ENCODE results near the gene USP8. TPM values are rescaled to one million over a fixed set of nuclear protein-coding genes. Genes with fewer than 3 reads are reported as not detected.

The USP8 gene
- total RNA-seq, 2 donors from 2014 or later: 32.4 to 34.6 TPM

DNA sequence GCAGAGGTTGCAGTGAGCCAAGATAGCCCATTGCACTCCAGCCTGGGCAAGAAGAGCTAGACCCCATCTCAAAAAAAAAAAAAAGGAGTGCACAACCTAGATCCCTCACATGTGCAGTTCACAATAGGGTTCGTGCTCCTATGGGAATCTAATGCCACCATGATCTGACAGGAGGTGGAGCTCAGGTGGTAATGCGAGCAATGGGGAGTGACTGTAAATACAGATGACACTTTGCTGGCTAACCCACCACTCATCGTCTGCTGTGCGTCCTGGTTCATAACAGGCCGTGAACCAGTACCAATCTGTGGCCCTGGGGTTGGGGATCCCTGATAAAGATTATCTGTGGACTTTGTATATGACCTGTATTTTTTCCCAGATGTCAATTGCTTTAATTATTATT lies 16.7 kb downstream of the USP8 start:
- Histone ChIP-seq H3K9me3 (no peaks in the 10 kb centered on the region), H3K4me3 (no peak overlapping the region), H3K27ac (no peak overlapping the region), H3K4me1 (peaks cover 12% of the 10 kb centered on the region), H3K27me3 (no peaks in the 10 kb centered on the region), H3K36me3 (replicated peaks in 1 of 2; ENCODE audit: insufficient read depth in 1 of 2, low read depth in 2 of 2) (peaks cover 0 to 12% of the 10 kb centered on the region in 2 donors)
- no peak for DNase-seq
- intact Hi-C loops (cut with DNase I): no loop called here
- ATAC-seq: no peak
- WGBS, 2 donors: 77 to 81% methylated on average over 5 of the region's 5 CpGs
- TF ChIP-seq, protein P1, sequence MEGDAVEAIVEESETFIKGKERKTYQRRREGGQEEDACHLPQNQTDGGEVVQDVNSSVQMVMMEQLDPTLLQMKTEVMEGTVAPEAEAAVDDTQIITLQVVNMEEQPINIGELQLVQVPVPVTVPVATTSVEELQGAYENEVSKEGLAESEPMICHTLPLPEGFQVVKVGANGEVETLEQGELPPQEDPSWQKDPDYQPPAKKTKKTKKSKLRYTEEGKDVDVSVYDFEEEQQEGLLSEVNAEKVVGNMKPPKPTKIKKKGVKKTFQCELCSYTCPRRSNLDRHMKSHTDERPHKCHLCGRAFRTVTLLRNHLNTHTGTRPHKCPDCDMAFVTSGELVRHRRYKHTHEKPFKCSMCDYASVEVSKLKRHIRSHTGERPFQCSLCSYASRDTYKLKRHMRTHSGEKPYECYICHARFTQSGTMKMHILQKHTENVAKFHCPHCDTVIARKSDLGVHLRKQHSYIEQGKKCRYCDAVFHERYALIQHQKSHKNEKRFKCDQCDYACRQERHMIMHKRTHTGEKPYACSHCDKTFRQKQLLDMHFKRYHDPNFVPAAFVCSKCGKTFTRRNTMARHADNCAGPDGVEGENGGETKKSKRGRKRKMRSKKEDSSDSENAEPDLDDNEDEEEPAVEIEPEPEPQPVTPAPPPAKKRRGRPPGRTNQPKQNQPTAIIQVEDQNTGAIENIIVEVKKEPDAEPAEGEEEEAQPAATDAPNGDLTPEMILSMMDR (IDR thresholded peaks at IDR 0.05): no peak
- TF ChIP-seq POLR2A (IDR thresholded peaks at IDR 0.05): no peak

DNA sequence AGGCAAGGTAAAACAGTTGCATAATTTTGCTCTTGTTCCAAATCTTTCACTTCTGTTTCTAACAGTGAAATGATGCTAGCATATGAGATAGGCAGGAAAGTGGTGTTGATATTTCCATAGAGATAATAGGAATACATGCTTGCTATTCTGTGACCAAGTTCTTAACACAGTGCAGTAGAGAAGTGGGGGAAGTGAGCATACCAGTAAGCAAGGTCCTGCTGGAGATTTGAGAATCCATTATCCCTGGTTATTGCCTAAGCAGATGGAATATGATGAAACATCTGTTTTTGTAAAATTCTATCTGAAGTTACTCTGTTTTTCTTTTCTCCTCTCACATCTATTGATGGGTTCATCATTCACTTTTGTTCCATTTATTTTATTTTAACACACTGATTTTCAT lies 28.7 kb downstream of the USP8 start:
- DNase-seq: no peak
- no peak overlapping the region for H3K27ac ChIP-seq
- no peaks in the 10 kb centered on the region for H3K4me1 ChIP-seq
- TF ChIP-seq POLR2A (IDR thresholded peaks at IDR 0.05): no peak
- TF ChIP-seq, protein P1 (IDR thresholded peaks at IDR 0.05): no peak
- intact Hi-C loops (cut with DNase I): no loop called here
- ATAC-seq: no peak
- peaks cover 2 to 5% of the 10 kb centered on the region in 2 donors for H3K36me3 ChIP-seq (replicated peaks in 1 of 2; ENCODE audit: insufficient read depth in 1 of 2, low read depth in 2 of 2)
- H3K27me3 ChIP-seq: no peaks in the 10 kb centered on the region
- no peak overlapping the region for H3K4me3 ChIP-seq
- no peaks in the 10 kb centered on the region for H3K9me3 ChIP-seq

DNA sequence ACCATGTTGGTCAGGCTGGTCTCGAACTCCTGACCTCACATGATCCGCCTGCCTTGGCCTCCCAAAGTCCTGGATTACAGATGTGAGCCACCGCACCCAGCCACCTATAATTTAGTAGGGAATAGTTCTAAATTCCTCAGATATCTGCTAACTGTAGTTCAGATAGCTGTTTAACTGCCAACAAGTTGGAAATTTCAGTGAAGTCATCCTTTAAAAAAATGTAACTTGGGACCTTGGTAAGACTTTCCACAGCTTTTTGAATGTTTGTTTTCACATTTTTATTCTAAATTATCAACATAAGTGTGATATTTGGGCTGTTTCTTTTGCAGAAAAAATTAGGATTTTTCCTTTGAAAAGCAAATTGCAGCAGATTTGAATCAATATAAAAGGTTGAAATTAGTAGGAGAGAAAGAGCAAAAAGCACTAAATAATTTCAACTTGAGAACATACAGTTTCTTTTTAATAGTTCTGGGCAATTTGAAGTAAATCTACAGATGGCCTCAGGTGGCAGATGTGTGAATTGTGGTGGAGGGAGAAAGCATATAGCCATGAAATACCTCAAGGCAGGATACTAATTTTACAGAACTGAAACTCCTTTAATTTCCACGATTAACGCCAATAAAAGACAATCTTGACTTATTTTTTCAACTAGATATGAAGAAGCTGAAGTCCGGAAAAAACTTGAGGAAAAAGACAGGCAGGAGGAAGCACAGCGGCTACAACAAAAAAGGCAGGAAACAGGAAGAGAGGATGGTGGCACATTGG lies 34.3 kb downstream of the USP8 start:
- TF ChIP-seq POLR2A (IDR thresholded peaks at IDR 0.05): no peak
- TF ChIP-seq, protein P1 (IDR thresholded peaks at IDR 0.05): no peak
- Histone ChIP-seq H3K27me3 (no peaks in the 10 kb centered on the region), H3K27ac (no peak overlapping the region), H3K4me1 (peaks cover 2% of the 10 kb centered on the region), H3K9me3 (no peaks in the 10 kb centered on the region), H3K4me3 (no peak overlapping the region), H3K36me3 (replicated peaks in 1 of 2; ENCODE audit: insufficient read depth in 1 of 2, low read depth in 2 of 2) (peaks cover 5 to 11% of the 10 kb centered on the region in 2 donors)
- WGBS, 2 donors: 88 to 90% methylated on average over 7 of the region's 7 CpGs
- no peak for ATAC-seq
- DNase-seq: no peak
- intact Hi-C loops (cut with DNase I): no loop called here

DNA sequence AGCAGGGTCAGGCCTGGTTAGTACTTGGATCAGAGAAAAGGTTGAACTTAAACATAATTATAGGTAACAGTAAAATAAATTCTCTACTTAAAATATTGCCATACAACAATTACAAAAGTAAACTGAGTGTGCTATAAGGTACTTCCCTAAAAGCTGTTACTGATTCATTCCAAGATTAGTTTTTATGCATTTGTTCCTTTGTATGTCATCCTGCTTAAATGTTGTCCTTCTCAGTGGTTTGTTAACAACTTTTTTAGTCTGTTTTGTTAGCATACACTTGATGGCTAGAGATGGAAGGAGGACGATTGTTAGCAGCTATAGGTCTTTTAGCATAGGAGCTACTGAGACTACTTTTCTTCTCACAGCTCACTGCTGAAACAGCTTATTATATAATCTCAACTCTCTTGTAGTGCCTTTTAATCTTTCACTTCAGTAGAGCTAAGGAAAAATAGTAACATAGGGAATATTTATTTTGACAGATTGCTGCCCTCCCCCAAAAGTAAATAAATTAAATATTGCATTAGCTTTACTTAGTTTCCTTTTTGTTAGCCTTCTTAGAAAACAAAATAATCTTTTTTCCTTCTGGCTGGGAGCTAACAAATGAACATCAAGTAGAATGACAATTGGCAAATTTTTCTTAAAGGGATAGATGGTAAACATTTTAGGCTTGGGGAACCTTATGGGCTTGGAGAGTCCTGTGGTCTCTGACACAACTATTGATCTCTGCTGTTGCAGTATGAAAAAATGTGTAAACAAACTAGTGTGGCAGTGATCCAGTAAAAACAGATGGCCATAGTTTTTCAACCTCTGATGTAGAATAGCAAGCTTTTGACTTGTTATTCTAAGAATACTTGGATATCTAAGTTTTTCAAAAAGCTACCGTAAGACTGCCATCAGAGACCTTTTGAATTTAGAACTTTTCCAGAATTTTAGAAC lies 39.5 kb downstream of the USP8 start:
- intact Hi-C loops (cut with DNase I): no loop called here
- WGBS, 2 donors: 28 to 29% methylated on average over 2 of the region's 2 CpGs
- Histone ChIP-seq H3K27ac (peak overlapping the region in 1 of 4 donors; percentile 49), H3K4me3 (no peak overlapping the region), H3K36me3 (replicated peaks in 1 of 2; ENCODE audit: insufficient read depth in 1 of 2, low read depth in 2 of 2) (peaks cover 6 to 8% of the 10 kb centered on the region in 2 donors), H3K27me3 (no peaks in the 10 kb centered on the region), H3K4me1 (peaks cover 12% of the 10 kb centered on the region), H3K9me3 (no peaks in the 10 kb centered on the region)
- ATAC-seq (no peak), DNase-seq (no peak)
- TF ChIP-seq, protein P1 (IDR thresholded peaks at IDR 0.05): no peak
- TF ChIP-seq POLR2A (IDR thresholded peaks at IDR 0.05): no peak

Data from body of pancreas (tissue), 4 donors.